Upper lobe of left lung (tissue), 6 donors: Measurements from ENCODE around the gene PCDHGB7. TPM values are rescaled to one million over a fixed set of nuclear protein-coding genes. Genes with fewer than 3 reads are reported as not detected.
"Not testable (repeated sequence)": the region's sequence is repeated elsewhere in the genome, so short reads cannot be mapped to it uniquely, and the experiment has no call there.

Experiments used
- ATAC-seq, 2 donors: fragments of 200-7000 bp; cut with Tn5 transposase; one replicate each; pipeline ENCODE4 v1.9.1; 2022; ENCODE audit warnings: mild to moderate bottlenecking in 2 of 2, moderate library complexity in 2 of 2; ENCODE audit not compliant: low FRiP score in 2 of 2
- DNase-seq, 2 donors: peaks; one replicate each; pipeline ENCODE4 v3.0.0-alpha.2; 2019 to 2020
- H3K27ac ChIP-seq, 4 donors: fragments of 200-600 bp; sonication (generic); one replicate each; pipeline ENCODE4 v1.5.1; 2016 to 2019
- H3K27me3 ChIP-seq, 4 donors: fragments of 200-600 bp; sonication (generic); one replicate each; pipeline ENCODE4 v1.5.1; 2017 to 2019
- H3K36me3 ChIP-seq, 4 donors: fragments of 200-600 bp; sonication (generic); one replicate each; pipeline ENCODE4 v1.5.1; 2016 to 2019
- H3K4me1 ChIP-seq, 4 donors: fragments of 200-600 bp; sonication (generic); one replicate each; pipeline ENCODE4 v1.5.1; 2018 to 2019
- H3K4me3 ChIP-seq, 4 donors: fragments of 200-600 bp; sonication (generic); one replicate each; pipeline ENCODE4 v1.5.1; 2017 to 2019; ENCODE audit warnings: mild to moderate bottlenecking in 2 of 4, moderate library complexity in 1 of 4
- H3K9me3 ChIP-seq, 4 donors: fragments of 200-600 bp; sonication (generic); one replicate each; pipeline ENCODE4 v1.5.1; 2018 to 2019
- CTCF ChIP-seq, 6 experiments: fragments of 450-650 bp in 4 of 6; fragments of 200-600 bp in 2 of 6; sonication (generic) in 2 of 6; IDR thresholded peaks; one replicate each; pipeline ENCODE4 v1.5.1; 2016 to 2019; ENCODE audit warnings: antibody characterized with exemption in 6 of 6
- EP300 ChIP-seq, 4 donors: sonication (generic); formaldehyde crosslinking; IDR thresholded peaks; one replicate each; pipeline ENCODE4 v1.5.1; 2017; ENCODE audit warnings: antibody characterized with exemption in 4 of 4, control low read depth in 2 of 4
- POLR2A ChIP-seq, 4 donors: fragments of 450-650 bp; IDR thresholded peaks; one replicate each; pipeline ENCODE4 v1.5.1; 2016 to 2017; ENCODE audit warnings: antibody characterized with exemption in 4 of 4, mild to moderate bottlenecking in 2 of 4
- WGBS, 2 donors: methylation state at CpG; one replicate each; pipeline ENCODE4 v1.1.5; 2017 to 2018; 5-methylcytosine and 5-hydroxymethylcytosine counted together
- total RNA-seq, 6 donors: library from RNA; depleted of rRNA in 4 of 6; stranded (reverse); fragments of >200 nt in 4 of 6; gene quantifications; one replicate each; pipeline versions ENCODE4 v1.1.0 to v1.2.1, GENCODE V29; 2016 to 2021
- donor health status: DM: no; HTN: no; CAD: no; lungs with moderate emphysema.
- donor health status: DM: no; HTN: yes; CAD: no; lungs with severe emphysema.

The PCDHGB7 gene
- 10 to 100 TPM in 4 of 6 donors, 1 to 10 TPM in 2; 7.0 to 22.5 (median 12.7) TPM for total RNA-seq

DNA sequence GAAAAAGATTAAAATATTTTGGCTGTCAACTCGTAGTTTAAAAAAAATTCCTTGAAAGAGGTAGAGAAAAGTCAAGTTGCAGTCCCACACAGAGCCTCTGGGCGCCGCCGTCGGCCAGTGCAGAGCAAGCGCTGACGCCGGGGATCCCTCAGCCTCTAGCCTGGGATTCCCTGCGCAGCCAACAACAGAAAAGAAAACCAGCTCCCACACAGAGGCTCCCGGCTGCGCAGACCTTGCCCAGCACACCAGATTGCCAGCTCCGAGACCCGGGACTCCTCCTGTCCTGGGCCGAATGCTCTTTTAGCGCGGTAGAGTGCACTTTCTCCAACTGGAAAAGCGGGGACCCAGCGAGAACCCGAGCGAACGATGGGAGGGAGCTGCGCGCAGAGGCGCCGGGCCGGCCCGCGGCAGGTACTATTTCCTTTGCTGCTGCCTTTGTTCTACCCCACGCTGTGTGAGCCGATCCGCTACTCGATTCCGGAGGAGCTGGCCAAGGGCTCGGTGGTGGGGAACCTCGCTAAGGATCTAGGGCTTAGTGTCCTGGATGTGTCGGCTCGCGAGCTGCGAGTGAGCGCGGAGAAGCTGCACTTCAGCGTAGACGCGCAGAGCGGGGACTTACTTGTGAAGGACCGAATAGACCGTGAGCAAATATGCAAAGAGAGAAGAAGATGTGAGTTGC lies at the start of gene PCDHGB7:
PCDHGB7 (plus strand) TSS at position 184 of the 679 bp plus-strand sequence; CDS start at position 367, 183 bp downstream.
- WGBS, 2 donors: 10 to 13% methylated on average over 36 to 47 of the region's 47 CpGs
- peak; percentile 87 to 91 for ATAC-seq
- peak; percentile 78 to 92 for DNase-seq
- peak within 1 kb of the TSS in 2 of 4 donors; percentile 60 to 77 for H3K27ac ChIP-seq
- peak; percentile 50 to 66 (median 60) for TF ChIP-seq CTCF (IDR thresholded peaks at IDR 0.05)
- H3K4me1 ChIP-seq: peaks cover 0 to 21% (median 1%) of the 10 kb centered on the region in 4 donors
- H3K36me3 ChIP-seq, H3K27me3 ChIP-seq: not testable (repeated sequence)
- H3K9me3 ChIP-seq: peaks cover 55 to 92% (median 82%) of the 10 kb centered on the region in 4 donors
- peak within 1 kb of the TSS; percentile 16 to 52 (median 44) for H3K4me3 ChIP-seq

GRCh38 chr5:141369994-141370848 lies 47.3 kb upstream of the PCDHGB7 start, which contains the start of gene PCDHGB3:
TSS of gene PCDHGB3 (plus strand) at chr5:141370242. CDS start at chr5:141370395, 153 bp downstream.
- Histone ChIP-seq H3K27ac (no peak within 1 kb of the TSS), H3K4me1 (no peaks in the 10 kb centered on the region), H3K27me3 (peaks cover 0 to 3% (median 0%) of the 10 kb centered on the region in 4 donors), H3K4me3 (peak within 1 kb of the TSS in 2 of 4 donors; percentile 21 to 34), H3K9me3 (peaks cover 65 to 89% (median 83%) of the 10 kb centered on the region in 4 donors), H3K36me3 (no peaks in the 10 kb centered on the region)
- ATAC-seq: peak in 1 of 2 donors; percentile 48
- 19 to 28% methylated on average over 24 to 32 of the region's 32 CpGs for WGBS, 2 donors
- DNase-seq: peak in 1 of 2 donors; percentile 13
- TF ChIP-seq CTCF (IDR thresholded peaks at IDR 0.05): peak in 1 of 6 experiments; percentile 23
- no peak for TF ChIP-seq POLR2A (IDR thresholded peaks at IDR 0.05)

- H3K4me1 ChIP-seq: no peaks in the 10 kb centered on the region
- no peak for TF ChIP-seq CTCF (IDR thresholded peaks at IDR 0.05)
- TF ChIP-seq POLR2A (IDR thresholded peaks at IDR 0.05): no peak
- H3K4me3 ChIP-seq: no peak overlapping the region
- 33 to 36% methylated on average over 32 to 50 of the region's 69 CpGs for WGBS, 2 donors
- H3K9me3 ChIP-seq: peaks cover 55 to 89% (median 79%) of the 10 kb centered on the region in 4 donors
- H3K36me3 ChIP-seq: no peaks in the 10 kb centered on the region
- ATAC-seq (no peak), DNase-seq (peak in 1 of 2 donors; percentile 73)
- no peak overlapping the region for H3K27ac ChIP-seq
- H3K27me3 ChIP-seq: peaks cover 0 to 3% (median 0%) of the 10 kb centered on the region in 4 donors
These were observed 45.7 kb upstream of the PCDHGB7 start for GRCh38 chr5:141371572-141372475.

- DNase-seq (peak in 1 of 2 donors; percentile 59), ATAC-seq (no peak)
- H3K4me1 ChIP-seq: no peaks in the 10 kb centered on the region
- no peaks in the 10 kb centered on the region for H3K27me3 ChIP-seq
- H3K36me3 ChIP-seq: no peaks in the 10 kb centered on the region
- WGBS, 2 donors: 13 to 21% methylated on average over 22 to 27 of the region's 27 CpGs
- peak in 2 of 6 experiments; percentile 10 to 25 for TF ChIP-seq CTCF (IDR thresholded peaks at IDR 0.05)
- no peak for TF ChIP-seq EP300 (IDR thresholded peaks at IDR 0.05)
- H3K4me3 ChIP-seq: peak within 1 kb of the TSS in 3 of 4 donors; percentile 7 to 33 (median 7)
- H3K27ac ChIP-seq: no peak within 1 kb of the TSS
- H3K9me3 ChIP-seq: peaks cover 68 to 89% (median 83%) of the 10 kb centered on the region in 4 donors
These were observed 43.7 kb upstream of the PCDHGB7 start, which contains the start of gene PCDHGA6 for GRCh38 chr5:141373673-141374317. TSS of gene PCDHGA6 (plus strand) at chr5:141373891. CDS start at chr5:141374084, 193 bp downstream.
